HG03280 (cell line): ENCODE results near the gene RTN4IP1.
"Not testable (repeated sequence)": the region's sequence is repeated elsewhere in the genome, so short reads cannot be mapped to it uniquely, and the experiment has no call there.

Source experiments
- ATAC-seq: cut with Tn5 transposase; IDR thresholded peaks from one replicate; pipeline ENCODE4 v1.9.1; 2021; ENCODE audit warnings: mild to moderate bottlenecking, moderate library complexity; ENCODE audit not compliant: unreplicated experiment

Gene RTN4IP1

DNA sequence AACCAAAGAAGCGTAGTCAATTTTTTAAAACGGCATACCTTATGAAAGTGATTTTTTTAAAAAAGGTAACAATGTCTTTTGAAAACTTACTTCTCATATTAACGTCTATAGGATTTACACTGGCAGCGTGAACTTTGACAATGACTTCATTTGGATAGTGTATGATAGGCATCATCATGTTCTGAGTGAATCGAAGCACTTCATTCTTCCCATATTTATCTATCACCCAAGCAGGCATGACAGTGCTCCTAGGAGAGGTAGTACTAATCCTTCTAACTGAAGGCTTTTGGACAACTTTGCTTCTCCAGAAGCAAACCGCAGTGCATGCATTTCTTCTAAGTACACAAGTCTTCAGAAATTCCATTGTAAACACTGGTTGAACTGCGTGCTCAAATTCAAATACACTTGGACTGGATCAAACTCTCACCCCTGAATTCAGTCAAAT, 618 bp downstream of the RTN4IP1 start:
- ATAC-seq = peak; percentile 3

DNA sequence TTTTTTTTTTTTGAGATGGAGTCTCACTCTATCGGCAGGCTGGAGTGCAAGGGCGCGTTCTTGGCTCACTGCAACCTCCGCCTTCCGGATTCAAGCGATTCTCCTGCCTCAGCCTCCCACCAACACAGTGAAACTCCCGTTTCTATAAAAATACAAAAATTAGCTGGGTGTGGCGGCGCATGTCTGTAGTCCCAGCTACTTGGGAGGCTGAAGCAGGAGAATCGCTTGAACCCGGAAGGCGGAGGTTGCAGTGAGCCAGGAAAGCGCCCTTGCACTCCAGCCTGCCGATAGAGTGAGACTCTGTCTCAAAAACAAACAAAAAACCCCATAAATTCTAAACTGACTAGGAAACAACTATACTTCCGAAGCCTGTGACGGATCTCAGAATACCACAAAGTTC, 1.5 kb downstream of the RTN4IP1 start:
- not testable (repeated sequence) for ATAC-seq

DNA sequence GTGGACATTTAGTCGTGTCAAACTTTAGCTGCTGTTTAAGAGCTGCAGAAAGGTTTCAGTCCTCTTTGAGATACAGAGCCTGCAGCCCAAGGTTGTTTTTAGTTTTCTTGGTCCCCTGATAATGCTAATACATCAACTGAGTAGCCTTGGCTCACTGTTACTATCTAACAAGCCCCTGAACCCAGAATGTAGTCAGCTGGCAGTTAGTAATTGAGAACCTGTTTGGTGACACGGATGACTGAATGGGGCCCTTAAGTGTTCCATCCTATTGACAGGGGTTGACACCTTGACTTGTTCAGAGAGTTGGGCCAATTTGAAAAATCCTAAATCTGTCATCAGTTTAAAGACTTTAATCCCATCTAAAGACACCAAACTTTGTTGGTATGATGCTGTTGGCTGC, 2.8 kb downstream of the RTN4IP1 start:
- ATAC-seq = no peak

DNA sequence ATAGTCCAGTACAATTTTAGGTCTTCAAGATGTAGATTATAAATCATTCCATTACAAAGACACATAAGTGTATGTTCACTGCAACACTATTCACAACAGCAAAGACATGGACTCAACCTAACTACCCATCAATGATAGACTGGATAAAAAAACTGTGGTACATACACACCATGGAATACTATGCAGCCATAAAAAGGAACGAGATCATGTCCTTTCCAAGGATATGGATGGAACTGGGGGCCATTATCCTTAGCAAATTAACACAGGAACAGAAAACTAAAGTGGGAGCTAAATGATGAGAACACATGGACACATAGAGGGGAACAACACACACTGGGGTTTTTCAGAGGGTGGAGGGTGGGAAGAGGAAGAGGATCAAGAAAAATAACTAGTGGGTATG, 6.3 kb downstream of the RTN4IP1 start:
- no peak for ATAC-seq

DNA sequence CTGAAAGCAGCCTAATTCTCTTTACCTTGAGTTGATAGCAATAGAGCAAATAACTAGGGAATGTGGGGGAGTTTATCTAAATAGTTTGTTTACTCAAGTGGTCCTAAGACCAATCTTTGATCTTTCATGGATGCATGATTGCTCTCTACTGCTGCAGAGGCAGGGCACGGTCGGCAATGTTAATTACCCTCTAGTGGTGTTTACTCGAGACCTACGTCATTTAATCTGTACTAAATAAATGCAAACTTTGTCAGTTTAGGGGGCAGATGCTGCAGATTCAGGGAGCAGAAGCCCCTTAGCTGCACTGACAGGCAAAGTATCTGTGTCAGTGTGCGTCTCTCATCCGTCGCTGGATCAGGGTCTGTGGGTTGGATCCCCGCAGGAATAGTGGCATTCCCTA, 6.9 kb downstream of the RTN4IP1 start:
- ATAC-seq = no peak

DNA sequence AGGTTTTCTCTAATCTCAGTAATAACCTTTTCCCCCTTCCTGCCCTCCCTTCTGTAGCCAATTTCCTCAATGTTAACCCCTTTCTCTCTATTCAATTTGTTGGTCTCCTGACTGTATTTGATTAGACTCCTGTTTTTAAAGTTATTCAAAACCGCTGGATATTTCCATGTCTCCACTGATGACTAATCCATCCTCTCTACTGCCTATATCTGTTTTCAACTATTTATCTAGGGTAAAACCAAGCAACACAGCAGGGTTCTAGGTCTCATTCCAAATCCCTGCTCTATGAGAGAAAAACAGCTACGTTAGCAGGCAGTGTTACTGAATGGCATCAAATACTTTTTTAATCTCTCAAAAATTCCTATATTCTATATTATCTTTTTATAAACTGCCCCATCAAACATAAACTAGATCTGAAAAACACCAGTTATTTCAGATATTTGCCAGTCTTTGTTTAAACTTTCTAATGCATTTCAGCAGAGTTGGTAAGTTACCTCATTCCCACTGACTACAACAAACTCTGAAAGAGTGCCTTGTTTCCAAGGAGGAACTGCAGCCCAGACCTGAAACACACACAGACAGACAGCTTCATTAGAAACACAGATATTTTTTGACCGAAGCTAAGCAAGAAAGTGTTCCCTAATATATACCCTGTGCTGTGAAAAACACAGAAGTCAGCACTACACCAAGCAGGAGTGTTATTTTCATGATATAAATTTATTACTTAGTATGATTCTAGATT, 8.2 kb downstream of the RTN4IP1 start:
- ATAC-seq = no peak

DNA sequence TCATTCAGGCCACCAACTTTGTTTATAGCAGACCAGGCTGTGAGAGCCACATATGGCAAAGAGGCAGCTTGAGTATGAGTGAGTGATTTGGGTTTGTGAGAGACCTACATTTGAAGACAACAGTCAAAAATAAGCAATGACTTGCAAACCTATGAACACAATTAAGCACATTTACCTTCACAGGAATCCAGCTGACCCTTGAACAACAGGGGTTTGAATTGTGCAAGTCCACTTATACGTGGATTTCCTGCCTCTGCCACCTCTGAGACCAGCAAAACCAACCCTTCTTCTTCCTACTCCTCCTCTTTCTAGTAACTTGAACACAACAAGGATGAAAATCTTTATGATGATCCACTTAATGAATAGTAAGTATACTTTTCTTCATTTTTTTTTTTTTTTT, 10.1 kb downstream of the RTN4IP1 start:
- ATAC-seq = no peak

DNA sequence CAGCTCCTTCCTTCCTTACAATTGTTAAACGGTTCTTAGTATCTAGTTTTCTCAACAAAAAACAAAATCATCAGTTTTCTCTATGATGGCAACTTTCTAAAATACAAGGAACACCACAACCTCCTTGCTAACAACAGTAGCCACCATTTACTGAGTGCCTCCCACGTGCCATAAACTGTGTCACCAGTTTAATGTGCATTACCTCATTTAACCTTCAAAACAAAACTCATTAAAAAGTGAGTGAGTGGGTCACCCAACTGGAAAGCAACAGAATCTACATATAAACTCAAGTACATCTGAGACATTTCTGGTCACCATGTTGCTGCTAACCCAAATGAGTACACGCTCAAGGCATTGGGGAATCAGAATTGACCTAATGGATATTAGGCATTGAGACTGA, 11.0 kb downstream of the RTN4IP1 start:
- ATAC-seq = no peak

DNA sequence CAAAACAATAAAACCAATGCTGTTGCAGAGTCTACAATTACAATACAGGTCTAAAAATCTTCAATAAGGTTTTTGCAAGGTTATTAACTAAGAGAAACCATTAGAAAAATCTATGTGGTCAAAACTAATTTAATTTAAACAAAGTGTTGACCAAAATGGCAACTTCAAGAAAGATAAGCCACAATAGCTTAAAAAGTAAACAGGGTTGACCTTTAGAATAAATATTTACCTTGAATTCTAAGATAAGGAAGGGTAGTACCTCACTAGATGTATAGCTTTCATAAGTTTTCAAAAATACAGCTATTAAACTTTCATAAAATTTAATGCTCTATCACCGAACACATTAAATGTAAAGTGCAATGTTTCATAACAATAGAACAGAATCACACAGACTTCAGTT, 11.4 kb downstream of the RTN4IP1 start:
- no peak for ATAC-seq

DNA sequence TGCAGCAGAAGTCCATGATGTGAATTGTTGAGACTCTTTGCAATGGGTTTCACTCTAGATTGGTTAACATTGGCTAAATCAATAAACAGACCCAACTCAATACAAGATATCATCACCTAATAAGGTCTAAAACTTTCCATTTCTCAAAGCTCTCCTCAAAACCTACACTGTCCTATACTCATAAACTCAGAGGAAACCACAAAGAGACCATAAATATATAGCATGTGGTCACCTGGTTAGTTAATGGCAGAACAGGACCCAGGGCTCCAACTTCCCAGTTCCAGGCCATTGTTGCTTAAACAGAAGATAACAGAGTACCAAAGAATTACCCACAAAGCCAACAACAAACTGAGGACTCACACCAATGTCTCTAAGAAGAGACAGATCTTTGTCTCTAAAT, 12.0 kb downstream of the RTN4IP1 start:
- no peak for ATAC-seq

DNA sequence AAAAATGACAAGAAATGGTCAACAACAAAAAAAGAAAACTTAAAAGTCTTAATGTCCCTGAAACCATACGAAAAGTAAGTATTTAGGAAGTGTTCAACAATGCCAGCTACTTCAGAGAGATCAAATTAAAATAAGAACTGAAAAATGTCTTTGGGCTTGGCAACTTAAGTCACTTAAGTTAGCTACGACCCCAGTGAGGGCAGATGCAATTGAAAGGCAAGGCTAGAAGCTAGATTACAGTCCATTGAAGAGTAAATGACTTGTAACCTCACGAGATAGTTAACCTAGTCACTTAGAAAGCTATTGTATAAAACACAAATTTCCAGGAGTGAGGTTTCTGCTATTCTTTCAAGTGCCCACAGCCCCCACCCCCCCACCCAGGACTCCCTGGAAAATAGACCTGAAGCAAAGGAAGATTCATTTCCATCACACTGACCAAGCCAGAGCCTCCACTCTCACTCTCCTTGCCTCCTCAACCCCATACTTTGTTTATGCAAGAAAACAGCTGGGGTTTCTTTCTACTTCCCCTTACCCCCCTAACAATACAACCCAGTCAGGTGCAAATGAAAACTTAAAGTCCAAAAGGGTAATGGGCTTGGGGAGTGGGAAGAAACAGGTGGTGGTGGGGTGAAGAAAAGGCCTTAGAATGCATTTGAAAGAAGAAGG, 14.6 kb downstream of the RTN4IP1 start:
- ATAC-seq = no peak

DNA sequence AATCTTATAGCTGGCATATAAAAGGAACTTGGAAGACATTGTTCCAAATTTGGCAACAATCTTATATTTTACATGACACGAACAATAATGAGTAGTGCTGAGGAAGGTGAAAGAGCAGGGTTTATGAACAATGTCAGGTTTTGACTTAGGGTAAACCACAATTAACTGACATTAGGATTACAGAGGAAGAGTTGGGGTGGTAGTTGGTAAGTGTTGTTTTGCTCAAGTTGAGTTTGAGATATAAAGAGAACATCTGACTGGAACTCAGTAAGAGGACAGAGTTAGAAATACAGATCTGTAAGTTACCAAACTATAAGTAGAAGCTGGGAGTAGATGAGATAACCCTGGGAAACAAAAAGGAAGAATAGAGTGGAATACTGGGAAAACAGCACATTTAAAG, 15.1 kb downstream of the RTN4IP1 start:
- no peak for ATAC-seq

DNA sequence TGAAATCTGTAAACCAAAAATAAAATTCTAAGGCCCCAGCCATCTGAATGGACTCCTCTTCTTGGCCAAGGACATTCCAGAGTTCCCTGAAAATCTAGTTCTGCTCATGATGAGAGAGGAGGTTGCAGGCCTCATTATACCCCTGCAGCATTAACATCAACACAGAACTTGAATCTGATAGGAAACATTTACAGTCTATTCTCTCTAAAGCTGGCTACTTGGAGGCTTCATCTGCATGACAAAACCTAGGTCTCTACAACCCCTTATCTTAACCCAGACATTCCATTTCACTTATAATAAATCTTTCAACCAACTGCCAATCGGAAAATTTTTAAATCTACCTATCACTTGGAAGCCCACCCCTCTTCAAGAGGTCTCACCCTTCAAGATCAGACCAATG, 15.7 kb downstream of the RTN4IP1 start:
- no peak for ATAC-seq

DNA sequence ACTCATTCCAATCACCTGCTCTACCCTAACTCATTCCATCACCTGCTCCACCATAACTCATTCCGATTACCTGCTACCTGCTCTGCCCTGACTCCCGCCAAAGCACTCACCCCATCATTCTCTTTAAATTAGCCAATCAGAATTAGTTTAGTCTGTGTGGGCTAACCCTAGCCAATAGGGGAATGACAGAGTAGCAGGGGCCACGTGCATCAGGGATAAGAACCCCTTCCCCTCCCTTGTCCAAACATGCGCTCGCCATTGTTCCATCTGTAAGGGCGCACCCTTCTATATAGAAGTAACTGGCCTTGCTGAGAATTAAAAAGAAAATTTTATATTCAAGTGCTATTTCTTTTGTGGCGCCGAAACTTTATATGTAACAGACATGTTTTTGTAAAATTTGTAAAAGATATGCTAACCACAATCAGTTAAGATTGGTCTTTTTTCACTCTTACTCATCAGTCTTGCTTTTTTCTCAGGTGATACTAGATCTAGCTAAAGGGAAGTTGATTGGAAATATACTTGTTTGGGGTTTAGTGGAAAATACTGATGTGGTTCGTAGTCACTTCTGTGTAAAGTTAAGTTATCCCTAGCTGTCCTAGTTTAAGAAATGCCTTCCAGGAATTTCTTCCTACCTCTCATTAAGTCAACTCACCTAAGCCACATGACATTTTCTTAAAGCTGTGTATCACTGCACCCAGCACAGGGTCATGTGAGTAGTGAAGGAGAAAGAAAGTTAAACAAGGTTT, 16.5 kb downstream of the RTN4IP1 start:
- ATAC-seq = no peak

DNA sequence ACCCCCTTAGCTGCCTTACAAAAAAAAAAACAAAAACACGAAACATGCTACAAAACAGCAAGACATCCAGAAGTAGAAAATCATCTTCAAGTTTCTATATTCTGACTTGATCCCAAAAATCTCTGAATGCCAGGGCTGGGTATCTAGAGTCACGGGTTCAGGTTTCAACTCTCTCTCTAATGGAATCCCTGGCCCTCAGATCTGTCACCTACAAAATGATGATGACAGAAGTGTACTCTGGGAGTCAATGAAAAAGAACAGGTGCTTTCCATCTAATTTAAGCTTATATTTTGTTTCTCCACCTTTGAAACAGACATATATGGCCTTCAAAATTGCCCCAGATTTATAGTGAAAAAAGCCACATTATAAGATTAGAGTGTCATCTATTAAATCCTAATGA, 18.3 kb downstream of the RTN4IP1 start:
- no peak for ATAC-seq

DNA sequence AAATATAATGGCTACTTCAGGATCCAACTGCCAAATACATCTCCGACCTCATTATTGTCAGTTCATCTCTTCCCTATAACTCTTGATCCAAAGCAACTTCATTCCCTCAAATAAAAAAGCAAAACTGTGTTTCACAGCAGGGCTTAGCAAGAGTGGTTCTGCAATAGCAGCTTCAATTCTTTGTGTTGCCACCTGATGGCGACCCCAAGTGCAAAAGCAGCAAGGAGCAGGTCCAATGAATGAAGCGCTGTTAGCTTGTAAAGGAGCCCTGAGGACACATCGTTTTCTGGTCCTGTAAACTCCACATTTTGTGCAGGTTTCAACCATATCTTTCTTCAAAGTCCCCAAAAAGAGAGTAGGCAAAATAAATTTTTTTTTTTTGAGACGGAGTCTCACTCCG, 19.6 kb downstream of the RTN4IP1 start:
- no peak for ATAC-seq

DNA sequence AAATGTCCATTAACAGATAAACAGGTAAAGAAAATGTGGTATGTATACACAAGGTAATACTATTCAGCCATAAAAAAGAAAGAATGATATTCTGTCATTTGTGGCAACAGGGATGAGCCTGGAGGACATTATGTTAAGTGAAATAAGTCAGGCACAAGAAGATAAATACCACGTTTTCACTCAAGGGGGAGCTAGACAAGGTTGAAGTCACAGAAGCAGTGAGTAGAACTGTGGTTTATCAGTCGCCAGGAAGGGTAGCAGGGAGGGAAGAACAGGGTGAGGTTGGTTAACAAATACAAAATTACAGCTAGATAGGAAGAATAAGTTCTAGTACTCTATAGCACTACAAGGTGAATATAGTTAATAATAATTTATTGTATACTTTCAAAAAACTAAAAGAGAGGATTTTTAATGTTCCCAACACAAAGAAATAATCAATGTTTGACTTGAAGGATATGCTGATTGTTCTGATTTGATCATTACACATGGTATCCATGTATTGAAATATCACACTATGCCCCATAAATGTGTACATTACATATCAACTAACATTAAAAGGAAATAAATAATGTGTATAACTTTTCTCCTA, 21.1 kb downstream of the RTN4IP1 start:
- ATAC-seq = peak; percentile 65

DNA sequence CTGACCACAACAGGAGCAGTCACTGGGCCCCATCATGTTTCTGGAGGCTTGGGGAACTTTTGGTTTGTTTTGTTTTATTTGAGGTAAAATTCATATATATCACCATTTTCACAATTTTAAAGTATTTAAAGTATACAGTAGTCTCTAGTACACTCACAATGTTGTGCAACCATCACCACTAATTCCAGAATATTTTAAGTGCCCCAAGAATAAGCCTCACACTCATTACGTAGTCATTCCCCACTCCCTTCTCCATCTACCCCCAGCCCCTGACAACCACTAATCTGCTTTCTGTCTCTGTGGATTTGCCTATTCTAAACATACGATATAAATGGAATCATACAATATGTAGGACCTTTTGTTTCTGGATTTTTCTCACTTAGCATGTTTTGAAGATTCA, 29.0 kb downstream of the RTN4IP1 start:
- no peak for ATAC-seq

DNA sequence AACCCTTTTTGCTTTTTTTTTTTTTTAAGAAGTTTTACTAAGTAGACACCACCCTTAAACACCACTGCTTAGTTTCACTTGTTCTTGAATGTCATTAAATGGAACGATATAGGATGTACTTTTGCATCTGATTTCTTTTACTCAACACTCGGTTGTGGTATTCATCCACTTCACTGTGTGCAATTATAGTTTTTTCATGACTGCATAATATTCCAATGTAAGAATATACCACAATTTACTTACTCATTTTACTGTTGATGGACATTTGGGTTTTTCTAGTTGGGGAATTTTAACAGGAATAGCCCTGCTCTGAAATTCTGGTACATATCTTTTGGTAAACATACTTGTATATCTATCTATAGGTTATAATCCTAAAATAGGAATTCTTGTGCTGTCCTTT, 29.9 kb downstream of the RTN4IP1 start:
- ATAC-seq = no peak

DNA sequence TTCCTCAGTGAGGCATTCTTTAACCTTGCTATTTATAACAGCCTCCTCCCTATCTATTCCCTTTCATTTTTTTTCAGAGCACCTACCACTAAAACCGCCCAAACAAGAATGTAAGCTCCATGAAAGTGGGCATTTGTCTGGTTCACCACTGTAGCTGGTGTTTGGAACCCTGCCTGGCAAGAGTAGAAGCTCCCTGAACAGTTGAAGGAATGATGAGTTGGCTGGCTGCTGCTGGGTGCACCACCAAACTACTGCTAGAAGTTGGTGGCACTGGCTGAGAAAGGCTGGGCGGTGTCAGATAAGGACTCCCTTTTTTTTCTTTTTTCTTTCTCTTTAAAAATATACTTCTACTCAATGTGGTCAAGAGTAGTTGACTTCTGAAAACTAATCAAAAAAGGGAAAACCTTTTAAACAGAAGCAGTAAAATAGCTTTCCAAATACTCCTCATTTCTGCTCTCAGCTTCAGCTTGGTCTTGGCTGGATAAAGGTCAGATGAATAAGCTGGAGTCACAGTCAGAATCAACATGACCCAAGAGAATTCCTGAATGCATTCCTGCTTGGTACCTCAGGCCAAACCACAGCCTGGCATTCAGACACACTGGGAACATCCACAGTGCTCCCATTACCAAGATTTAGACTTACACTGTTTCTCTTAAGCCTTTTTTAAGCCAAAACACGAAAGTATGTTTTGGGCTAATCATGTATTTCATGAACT, 38.0 kb downstream of the RTN4IP1 start:
- ATAC-seq = no peak

DNA sequence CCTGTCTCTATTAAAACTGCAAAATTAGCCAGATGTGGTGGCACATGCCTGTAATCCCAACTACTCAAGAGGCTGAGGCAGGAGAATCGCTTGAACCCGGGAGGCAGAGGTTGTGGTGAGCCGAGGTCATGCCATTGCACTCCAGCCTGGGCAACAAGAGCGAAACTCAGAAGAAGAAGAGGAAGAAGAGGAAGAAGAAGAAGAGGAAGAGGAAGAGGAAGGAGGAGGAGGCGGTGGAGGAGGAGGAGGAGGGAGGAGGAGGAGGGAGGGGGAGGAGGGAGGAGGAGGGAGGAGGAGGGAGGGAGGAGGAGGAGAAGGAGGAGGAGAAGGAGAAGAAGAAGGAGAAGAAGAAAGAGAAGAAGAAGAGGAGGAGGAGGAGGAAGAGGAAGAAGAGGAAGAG, 40.4 kb downstream of the RTN4IP1 start:
- ATAC-seq = not testable (repeated sequence)
